Tibial nerve (tissue), 4 donors: ENCODE measurements around the gene RBFOX1. TPM values are rescaled to one million over a fixed set of nuclear protein-coding genes. Genes with fewer than 3 reads are reported as not detected.

Experiments used
- DNase-seq, 2 donors: peaks; one replicate each; pipeline ENCODE4 v3.0.0-alpha.2; 2019; ENCODE audit warnings: low spot score in 2 of 2
- H3K27ac ChIP-seq, 4 donors: fragments of 200-600 bp; sonication (generic) in 3 of 4; one replicate each; pipeline ENCODE4 v1.5.1; 2017 to 2019; ENCODE audit warnings: mild to moderate bottlenecking in 1 of 4
- H3K27me3 ChIP-seq, 2 donors: fragments of 200-600 bp; sonication (generic) in 1 of 2; one replicate each; pipeline versions ENCODE4 v1.5.1 to v1.6.0; 2017 to 2019
- H3K36me3 ChIP-seq, 3 donors: fragments of 200-600 bp; sonication (generic); one replicate each; pipeline ENCODE4 v1.5.1; 2018 to 2019
- H3K4me1 ChIP-seq, 4 donors: fragments of 200-600 bp; sonication (generic) in 3 of 4; one replicate each; pipeline ENCODE4 v1.5.1; 2017 to 2019
- H3K4me3 ChIP-seq, 4 donors: fragments of 200-600 bp; sonication (generic) in 3 of 4; one replicate each; pipeline ENCODE4 v1.5.1; 2017 to 2019; ENCODE audit warnings: mild to moderate bottlenecking in 1 of 4, moderate library complexity in 1 of 4
- H3K9me3 ChIP-seq, 4 donors: fragments of 200-600 bp; sonication (generic) in 3 of 4; one replicate each; pipeline ENCODE4 v1.5.1; 2017 to 2019
- EP300 ChIP-seq, 2 donors: sonication (generic); formaldehyde crosslinking; IDR thresholded peaks; one replicate each; pipeline ENCODE4 v1.6.1; 2017; ENCODE audit warnings: antibody characterized with exemption in 2 of 2, mild to moderate bottlenecking in 1 of 2
- POLR2A ChIP-seq, 2 donors: fragments of 450-650 bp; IDR thresholded peaks; one replicate each; pipeline ENCODE4 v1.6.1; 2017; ENCODE audit warnings: antibody characterized with exemption in 2 of 2, mild to moderate bottlenecking in 2 of 2, moderate library complexity in 2 of 2
- WGBS, 2 donors: methylation state at CpG; one replicate each; pipeline ENCODE4 v1.1.5; 2018; 5-methylcytosine and 5-hydroxymethylcytosine counted together
- total RNA-seq, 4 donors: library from RNA; depleted of rRNA; stranded (reverse); fragments of >200 nt; gene quantifications; one replicate each; pipeline ENCODE4 v1.1.0, GENCODE V29; 2016
- TF ChIP-seq, protein P1 (sequence below), 5 experiments: fragments of 200-600 bp in 3 of 5; fragments of 450-650 bp in 2 of 5; sonication (generic) in 3 of 5; IDR thresholded peaks; one replicate each; pipeline ENCODE4 v1.5.1; 2016 to 2019; ENCODE audit warnings: antibody characterized with exemption in 5 of 5, mild to moderate bottlenecking in 3 of 5, moderate library complexity in 2 of 5

RBFOX1 gene
- total RNA-seq, 4 donors from 2014 or later, result 0.22 to 2.1 (median 1.3) TPM; not detected in 1

- TF ChIP-seq POLR2A (IDR thresholded peaks at IDR 0.05) (no peak), EP300 (IDR thresholded peaks at IDR 0.05) (no peak)
- TF ChIP-seq, protein P1, sequence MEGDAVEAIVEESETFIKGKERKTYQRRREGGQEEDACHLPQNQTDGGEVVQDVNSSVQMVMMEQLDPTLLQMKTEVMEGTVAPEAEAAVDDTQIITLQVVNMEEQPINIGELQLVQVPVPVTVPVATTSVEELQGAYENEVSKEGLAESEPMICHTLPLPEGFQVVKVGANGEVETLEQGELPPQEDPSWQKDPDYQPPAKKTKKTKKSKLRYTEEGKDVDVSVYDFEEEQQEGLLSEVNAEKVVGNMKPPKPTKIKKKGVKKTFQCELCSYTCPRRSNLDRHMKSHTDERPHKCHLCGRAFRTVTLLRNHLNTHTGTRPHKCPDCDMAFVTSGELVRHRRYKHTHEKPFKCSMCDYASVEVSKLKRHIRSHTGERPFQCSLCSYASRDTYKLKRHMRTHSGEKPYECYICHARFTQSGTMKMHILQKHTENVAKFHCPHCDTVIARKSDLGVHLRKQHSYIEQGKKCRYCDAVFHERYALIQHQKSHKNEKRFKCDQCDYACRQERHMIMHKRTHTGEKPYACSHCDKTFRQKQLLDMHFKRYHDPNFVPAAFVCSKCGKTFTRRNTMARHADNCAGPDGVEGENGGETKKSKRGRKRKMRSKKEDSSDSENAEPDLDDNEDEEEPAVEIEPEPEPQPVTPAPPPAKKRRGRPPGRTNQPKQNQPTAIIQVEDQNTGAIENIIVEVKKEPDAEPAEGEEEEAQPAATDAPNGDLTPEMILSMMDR (IDR thresholded peaks at IDR 0.05), result no peak
- H3K4me1 ChIP-seq, result no peaks in the 10 kb centered on the region
- DNase-seq, result no peak
- H3K27ac ChIP-seq, result no peak overlapping the region
- H3K27me3 ChIP-seq, result no peaks in the 10 kb centered on the region
- WGBS, 2 donors, result 74 to 84% methylated on average over 3 of the region's 3 CpGs
- no peak overlapping the region for H3K4me3 ChIP-seq
- peaks cover 0 to 24% (median 0%) of the 10 kb centered on the region in 4 donors for H3K9me3 ChIP-seq
- H3K36me3 ChIP-seq, result no peaks in the 10 kb centered on the region
Observed at GRCh38 chr16:7458144-7458543, 125.5 kb downstream of the RBFOX1 start.

- Histone ChIP-seq H3K9me3 (no peaks in the 10 kb centered on the region), H3K27ac (no peak overlapping the region), H3K36me3 (no peaks in the 10 kb centered on the region), H3K4me1 (no peaks in the 10 kb centered on the region), H3K27me3 (no peaks in the 10 kb centered on the region), H3K4me3 (no peak overlapping the region)
- 90 to 96% methylated on average over 3 of the region's 3 CpGs for WGBS, 2 donors
- no peak for TF ChIP-seq EP300 (IDR thresholded peaks at IDR 0.05)
- no peak for TF ChIP-seq POLR2A (IDR thresholded peaks at IDR 0.05)
- TF ChIP-seq, protein P1 (IDR thresholded peaks at IDR 0.05), result no peak
- DNase-seq, result no peak
Observed at GRCh38 chr16:7470344-7470743, 137.7 kb downstream of the RBFOX1 start.

GRCh38 chr16:7471268-7471667 lies 138.6 kb downstream of the RBFOX1 start:
- H3K36me3 ChIP-seq, result no peaks in the 10 kb centered on the region
- H3K27me3 ChIP-seq, result no peaks in the 10 kb centered on the region
- H3K4me1 ChIP-seq, result no peaks in the 10 kb centered on the region
- TF ChIP-seq POLR2A (IDR thresholded peaks at IDR 0.05) (no peak), EP300 (IDR thresholded peaks at IDR 0.05) (no peak)
- TF ChIP-seq, protein P1 (IDR thresholded peaks at IDR 0.05), result no peak
- no peak overlapping the region for H3K27ac ChIP-seq
- no peak overlapping the region for H3K4me3 ChIP-seq
- 0% methylated on average over 1 of the region's 1 CpG; no CpG with 5 or more reads in 1 of the 2 donors for WGBS, 2 donors
- no peak for DNase-seq
- no peaks in the 10 kb centered on the region for H3K9me3 ChIP-seq

DNA sequence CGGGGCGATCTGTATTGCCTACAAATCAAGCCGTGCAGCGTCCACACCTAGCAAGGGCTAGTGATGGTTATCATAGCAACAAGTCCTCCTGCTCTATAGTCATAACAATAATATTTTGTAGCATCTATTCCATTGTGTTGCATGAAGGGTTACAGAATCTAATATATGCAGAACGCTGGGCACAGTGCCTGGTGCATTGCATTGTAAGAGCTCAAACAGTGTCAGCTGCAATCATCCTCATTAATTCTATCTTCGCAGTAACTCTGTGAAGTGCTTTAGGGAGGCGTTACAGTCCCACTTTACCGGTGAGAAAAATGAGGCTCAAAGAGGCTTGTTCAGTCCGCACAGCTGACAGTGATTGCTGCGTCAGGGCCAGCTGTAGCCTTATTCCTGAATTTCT lies 149.4 kb downstream of the RBFOX1 start:
- H3K27ac ChIP-seq, result no peak overlapping the region
- DNase-seq, result no peak
- no peak overlapping the region for H3K4me3 ChIP-seq
- H3K36me3 ChIP-seq, result no peaks in the 10 kb centered on the region
- H3K27me3 ChIP-seq, result no peaks in the 10 kb centered on the region
- H3K4me1 ChIP-seq, result no peaks in the 10 kb centered on the region
- no peaks in the 10 kb centered on the region for H3K9me3 ChIP-seq
- TF ChIP-seq EP300 (IDR thresholded peaks at IDR 0.05), result no peak
- TF ChIP-seq, protein P1 (IDR thresholded peaks at IDR 0.05), result no peak
- no peak for TF ChIP-seq POLR2A (IDR thresholded peaks at IDR 0.05)
- 83 to 88% methylated on average over 10 of the region's 10 CpGs for WGBS, 2 donors

- Histone ChIP-seq H3K36me3 (no peaks in the 10 kb centered on the region), H3K4me1 (no peaks in the 10 kb centered on the region), H3K9me3 (no peaks in the 10 kb centered on the region), H3K4me3 (no peak overlapping the region), H3K27me3 (no peaks in the 10 kb centered on the region), H3K27ac (no peak overlapping the region)
- DNase-seq, result no peak
- WGBS, 2 donors, result 71% methylated on average over 10 of the region's 10 CpGs
- TF ChIP-seq, protein P1 (IDR thresholded peaks at IDR 0.05), result no peak
Observed at GRCh38 chr16:7482596-7483290, 150.1 kb downstream of the RBFOX1 start.
